DMS153 treated with DMSO at 0.1 percent for 48 hours (cell line): Measurements from ENCODE around the gene USP50.
"Not testable (repeated sequence)": the region's sequence is repeated elsewhere in the genome, so short reads cannot be mapped to it uniquely, and the experiment has no call there.

Experiments
- DNase-seq: peaks from one replicate; lab custom pipeline; 2025; ENCODE audit not compliant: unreplicated experiment; lab: John Stamatoyannopoulos, UW

The USP50 gene

GRCh38 chr15:50546566-50546965 is at the start of gene USP50:
Gene USP50, minus strand, starts transcription at chr15:50546666. Its CDS starts 141 bp downstream, at chr15:50546525.
- DNase-seq, result no peak

GRCh38 chr15:50594311-50594710 is 47.8 kb upstream of the USP50 start:
- no peak for DNase-seq

GRCh38 chr15:50593761-50594160 is 47.3 kb upstream of the USP50 start:
- no peak for DNase-seq

- DNase-seq, result no peak
Observed at GRCh38 chr15:50590288-50590687, 43.8 kb upstream of the USP50 start.

- no peak for DNase-seq
Observed at GRCh38 chr15:50577492-50577891, 31.0 kb upstream of the USP50 start.

- no peak for DNase-seq
Observed at GRCh38 chr15:50576166-50576565, 29.7 kb upstream of the USP50 start.

- DNase-seq, result not testable (repeated sequence)
Observed at GRCh38 chr15:50573842-50574241, 27.4 kb upstream of the USP50 start.

- no peak for DNase-seq
Observed at GRCh38 chr15:50563756-50564155, 17.3 kb upstream of the USP50 start.

- DNase-seq, result no peak
Observed at GRCh38 chr15:50562735-50563640, 16.5 kb upstream of the USP50 start.

- DNase-seq, result no peak
Observed at GRCh38 chr15:50558012-50558411, 11.5 kb upstream of the USP50 start.

- DNase-seq, result no peak
Observed at GRCh38 chr15:50556642-50557371, 10.3 kb upstream of the USP50 start.

GRCh38 chr15:50552238-50552637 is 5.8 kb upstream of the USP50 start:
- no peak for DNase-seq

GRCh38 chr15:50549326-50549725 is 2.9 kb upstream of the USP50 start:
- no peak for DNase-seq

- DNase-seq, result no peak
Observed at GRCh38 chr15:50544368-50544767, 2.1 kb downstream of the USP50 start.

GRCh38 chr15:50543556-50543955 is 2.9 kb downstream of the USP50 start:
- DNase-seq, result no peak

- DNase-seq, result no peak
Observed at GRCh38 chr15:50542887-50543210, 3.6 kb downstream of the USP50 start.

- DNase-seq, result no peak
Observed at GRCh38 chr15:50531766-50532165, 14.7 kb downstream of the USP50 start.

- no peak for DNase-seq
Observed at GRCh38 chr15:50531163-50531562, 15.3 kb downstream of the USP50 start.

- DNase-seq, result no peak
Observed at GRCh38 chr15:50523851-50524251, 22.6 kb downstream of the USP50 start.

- DNase-seq, result no peak
Observed at GRCh38 chr15:50519740-50520425, 26.6 kb downstream of the USP50 start.

GRCh38 chr15:50513001-50513400 is 33.5 kb downstream of the USP50 start:
- no peak for DNase-seq

GRCh38 chr15:50506121-50506520 is 40.3 kb downstream of the USP50 start:
- no peak for DNase-seq
